GM23338 (cell line): Measurements from ENCODE around the gene CPSF4L.

Experiments used
- CREB1 ChIP-seq: fragments of 250-450 bp; sonication (Bioruptor Pico); IDR thresholded peaks from 2 replicates; pipeline ENCODE4 v1.5.0; 2020; ENCODE audit warnings: low read depth, mild to moderate bottlenecking, moderate library complexity
- EZH2 ChIP-seq: fragments of 200-600 bp; sonication (generic); IDR thresholded peaks from one replicate; pipeline ENCODE4 v1.8.0; 2017; ENCODE audit warnings: antibody characterized with exemption, mild to moderate bottlenecking, low read depth; ENCODE audit not compliant: unreplicated experiment
- EZH2phosphoT487 ChIP-seq: fragments of 200-600 bp; sonication (generic); IDR thresholded peaks from one replicate; pipeline ENCODE4 v1.8.1; 2018; ENCODE audit warnings: antibody characterized with exemption; ENCODE audit not compliant: unreplicated experiment
- JUNB ChIP-seq: IDR thresholded peaks from one replicate; pipeline ENCODE4 v1.6.1; 2016; ENCODE audit warnings: antibody characterized with exemption; ENCODE audit not compliant: unreplicated experiment
- POLR2AphosphoS5 ChIP-seq: IDR thresholded peaks from 2 replicates; pipeline ENCODE4 v1.6.1; 2016; ENCODE audit warnings: antibody characterized with exemption, low read depth
- ZNF114 ChIP-seq: fragments of 250-450 bp; sonication (Bioruptor Pico); IDR thresholded peaks from 2 replicates; pipeline ENCODE4 v1.5.0; 2020; ENCODE audit warnings: mild to moderate bottlenecking, moderate library complexity
- TF ChIP-seq, protein P1 (sequence below), 2 experiments: fragments of 200-600 bp in 1 of 2; sonication (generic) in 1 of 2; conservative IDR thresholded peaks; 2 replicates each; pipeline versions ENCODE4 v1.5.1 to v1.6.1; 2016 to 2017; ENCODE audit warnings: antibody characterized with exemption in 2 of 2, low read depth in 2 of 2, mild to moderate bottlenecking in 2 of 2, moderate library complexity in 1 of 2
- TF ChIP-seq, protein P2 (sequence below): IDR thresholded peaks from one replicate; pipeline ENCODE4 v1.6.1; 2018; ENCODE audit warnings: antibody characterized with exemption; ENCODE audit not compliant: unreplicated experiment

- TF ChIP-seq, protein P1, sequence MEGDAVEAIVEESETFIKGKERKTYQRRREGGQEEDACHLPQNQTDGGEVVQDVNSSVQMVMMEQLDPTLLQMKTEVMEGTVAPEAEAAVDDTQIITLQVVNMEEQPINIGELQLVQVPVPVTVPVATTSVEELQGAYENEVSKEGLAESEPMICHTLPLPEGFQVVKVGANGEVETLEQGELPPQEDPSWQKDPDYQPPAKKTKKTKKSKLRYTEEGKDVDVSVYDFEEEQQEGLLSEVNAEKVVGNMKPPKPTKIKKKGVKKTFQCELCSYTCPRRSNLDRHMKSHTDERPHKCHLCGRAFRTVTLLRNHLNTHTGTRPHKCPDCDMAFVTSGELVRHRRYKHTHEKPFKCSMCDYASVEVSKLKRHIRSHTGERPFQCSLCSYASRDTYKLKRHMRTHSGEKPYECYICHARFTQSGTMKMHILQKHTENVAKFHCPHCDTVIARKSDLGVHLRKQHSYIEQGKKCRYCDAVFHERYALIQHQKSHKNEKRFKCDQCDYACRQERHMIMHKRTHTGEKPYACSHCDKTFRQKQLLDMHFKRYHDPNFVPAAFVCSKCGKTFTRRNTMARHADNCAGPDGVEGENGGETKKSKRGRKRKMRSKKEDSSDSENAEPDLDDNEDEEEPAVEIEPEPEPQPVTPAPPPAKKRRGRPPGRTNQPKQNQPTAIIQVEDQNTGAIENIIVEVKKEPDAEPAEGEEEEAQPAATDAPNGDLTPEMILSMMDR (conservative IDR thresholded peaks at IDR 0.05; ENCODE audit: low read depth in 2 of 2): no peak
- TF ChIP-seq POLR2AphosphoS5 (no peak), EZH2 (no peak), ZNF114 (CRISPR knock-in tag) (no peak), EZH2phosphoT487 (no peak), JUNB (no peak), CREB1 (no peak)
- TF ChIP-seq, protein P2, sequence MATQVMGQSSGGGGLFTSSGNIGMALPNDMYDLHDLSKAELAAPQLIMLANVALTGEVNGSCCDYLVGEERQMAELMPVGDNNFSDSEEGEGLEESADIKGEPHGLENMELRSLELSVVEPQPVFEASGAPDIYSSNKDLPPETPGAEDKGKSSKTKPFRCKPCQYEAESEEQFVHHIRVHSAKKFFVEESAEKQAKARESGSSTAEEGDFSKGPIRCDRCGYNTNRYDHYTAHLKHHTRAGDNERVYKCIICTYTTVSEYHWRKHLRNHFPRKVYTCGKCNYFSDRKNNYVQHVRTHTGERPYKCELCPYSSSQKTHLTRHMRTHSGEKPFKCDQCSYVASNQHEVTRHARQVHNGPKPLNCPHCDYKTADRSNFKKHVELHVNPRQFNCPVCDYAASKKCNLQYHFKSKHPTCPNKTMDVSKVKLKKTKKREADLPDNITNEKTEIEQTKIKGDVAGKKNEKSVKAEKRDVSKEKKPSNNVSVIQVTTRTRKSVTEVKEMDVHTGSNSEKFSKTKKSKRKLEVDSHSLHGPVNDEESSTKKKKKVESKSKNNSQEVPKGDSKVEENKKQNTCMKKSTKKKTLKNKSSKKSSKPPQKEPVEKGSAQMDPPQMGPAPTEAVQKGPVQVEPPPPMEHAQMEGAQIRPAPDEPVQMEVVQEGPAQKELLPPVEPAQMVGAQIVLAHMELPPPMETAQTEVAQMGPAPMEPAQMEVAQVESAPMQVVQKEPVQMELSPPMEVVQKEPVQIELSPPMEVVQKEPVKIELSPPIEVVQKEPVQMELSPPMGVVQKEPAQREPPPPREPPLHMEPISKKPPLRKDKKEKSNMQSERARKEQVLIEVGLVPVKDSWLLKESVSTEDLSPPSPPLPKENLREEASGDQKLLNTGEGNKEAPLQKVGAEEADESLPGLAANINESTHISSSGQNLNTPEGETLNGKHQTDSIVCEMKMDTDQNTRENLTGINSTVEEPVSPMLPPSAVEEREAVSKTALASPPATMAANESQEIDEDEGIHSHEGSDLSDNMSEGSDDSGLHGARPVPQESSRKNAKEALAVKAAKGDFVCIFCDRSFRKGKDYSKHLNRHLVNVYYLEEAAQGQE: no peak
Measured at GRCh38 chr17:73267648-73268537, 6.2 kb upstream of the CPSF4L start.
